ENCODE data around the gene TTC8. TPM values are rescaled to one million over a fixed set of nuclear protein-coding genes. Genes with fewer than 3 reads are reported as not detected.

TTC8 gene
- total RNA-seq, 1 experiment from 2014 or later = 9.2 TPM

DNA sequence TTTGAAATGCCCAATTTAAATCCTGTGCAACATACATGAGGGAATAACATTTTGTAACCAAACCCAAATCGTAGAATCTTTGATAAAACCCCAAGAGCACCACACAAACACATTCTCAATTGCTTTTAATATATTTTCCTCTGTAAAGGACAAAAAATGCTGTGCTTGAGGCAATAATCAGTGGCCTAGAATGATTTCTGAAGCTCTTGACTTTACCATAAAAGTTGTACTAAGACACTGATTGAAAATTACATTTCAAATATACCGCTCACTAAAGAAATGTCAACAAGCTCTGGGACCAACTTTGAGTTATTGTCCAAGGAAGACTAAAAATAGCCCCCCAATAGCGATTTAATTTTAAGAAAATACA lies 33.2 kb upstream of the TTC8 start:
- H3K4me1 Mint-ChIP-seq = peaks cover 4 to 7% of the 10 kb centered on the region in 2 experiments; a peak in 3 of 4 replicates
- Histone ChIP-seq H2AFZ (ENCODE audit: low read length) (no peak overlapping the region), H3K9me3 (ENCODE audit: control insufficient read depth, low read depth, low read length) (no peaks in the 10 kb centered on the region), H2BK20ac (ENCODE audit: low read depth, low read length, poor library complexity, severe bottlenecking) (no peak overlapping the region), H4K5ac (ENCODE audit: insufficient read length, low read depth, low read length) (no peak overlapping the region), H2AK5ac (ENCODE audit: insufficient read length, low read length) (no peak overlapping the region), H3K56ac (ENCODE audit: insufficient read length, low read depth, low read length) (no peak overlapping the region), H4K20me1 (ENCODE audit: control insufficient read depth, insufficient read depth, insufficient read length) (no peaks in the 10 kb centered on the region), H3K27me3 (ENCODE audit: insufficient read depth, low read length) (peaks cover 18% of the 10 kb centered on the region; the same call in 1 of the 2 replicates), H3K23me2 (ENCODE audit: insufficient read length, low read depth, low read length, poor library complexity, severe bottlenecking) (peaks cover 11% of the 10 kb centered on the region), H2BK12ac (ENCODE audit: insufficient read length, low read depth, low read length) (no peak overlapping the region), H3K18ac (ENCODE audit: insufficient read length, low read depth, low read length) (no peak overlapping the region), H4K8ac (replicated peaks; ENCODE audit: insufficient read length, low read depth, low read length) (no peak overlapping the region), H3T11ph (ENCODE audit: low read length) (no peak overlapping the region), H2BK15ac (ENCODE audit: low read depth, low read length) (no peak overlapping the region), H2BK5ac (ENCODE audit: insufficient read length, low read length) (no peak overlapping the region), H2BK120ac (ENCODE audit: low read depth, low read length, poor library complexity, severe bottlenecking) (no peak overlapping the region), H3K4me1 (ENCODE audit: insufficient read depth, low read length) (no peaks in the 10 kb centered on the region), H4K91ac (ENCODE audit: insufficient read length, low read depth, low read length) (no peak overlapping the region), H3K14ac (ENCODE audit: insufficient read depth, low read length) (no peak overlapping the region), H3K23ac (ENCODE audit: insufficient read length, low read depth, low read length) (no peak overlapping the region), H3K79me2 (ENCODE audit: insufficient read depth, low read length) (no peaks in the 10 kb centered on the region), H3K4me2 (ENCODE audit: insufficient read depth, insufficient read length, low read length) (peak overlapping the region; percentile 92), H3K27ac (ENCODE audit: insufficient read length, low read depth, low read length) (no peak overlapping the region), H3K9ac (ENCODE audit: extremely low read depth, insufficient read length, low read length) (no peak overlapping the region), H3K79me1 (ENCODE audit: insufficient read depth, low read depth, low read length, poor library complexity, severe bottlenecking) (no peaks in the 10 kb centered on the region), H3K4ac (ENCODE audit: low read depth, low read length) (no peak overlapping the region)
- peaks cover 67% of the 10 kb centered on the region for H3K27me3 Mint-ChIP-seq (ENCODE audit: low read depth)
- H3K36me3 Mint-ChIP-seq (ENCODE audit: insufficient read depth in 1 of 3, low read depth in 3 of 3) = no peaks in the 10 kb centered on the region
- WGBS (ENCODE audit: extremely low coverage, insufficient read length, low lambda C conversion rate) = no CpG with 5 or more reads among the region's 3 CpGs
- TF ChIP-seq, protein P1, sequence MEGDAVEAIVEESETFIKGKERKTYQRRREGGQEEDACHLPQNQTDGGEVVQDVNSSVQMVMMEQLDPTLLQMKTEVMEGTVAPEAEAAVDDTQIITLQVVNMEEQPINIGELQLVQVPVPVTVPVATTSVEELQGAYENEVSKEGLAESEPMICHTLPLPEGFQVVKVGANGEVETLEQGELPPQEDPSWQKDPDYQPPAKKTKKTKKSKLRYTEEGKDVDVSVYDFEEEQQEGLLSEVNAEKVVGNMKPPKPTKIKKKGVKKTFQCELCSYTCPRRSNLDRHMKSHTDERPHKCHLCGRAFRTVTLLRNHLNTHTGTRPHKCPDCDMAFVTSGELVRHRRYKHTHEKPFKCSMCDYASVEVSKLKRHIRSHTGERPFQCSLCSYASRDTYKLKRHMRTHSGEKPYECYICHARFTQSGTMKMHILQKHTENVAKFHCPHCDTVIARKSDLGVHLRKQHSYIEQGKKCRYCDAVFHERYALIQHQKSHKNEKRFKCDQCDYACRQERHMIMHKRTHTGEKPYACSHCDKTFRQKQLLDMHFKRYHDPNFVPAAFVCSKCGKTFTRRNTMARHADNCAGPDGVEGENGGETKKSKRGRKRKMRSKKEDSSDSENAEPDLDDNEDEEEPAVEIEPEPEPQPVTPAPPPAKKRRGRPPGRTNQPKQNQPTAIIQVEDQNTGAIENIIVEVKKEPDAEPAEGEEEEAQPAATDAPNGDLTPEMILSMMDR (conservative IDR thresholded peaks at IDR 0.05) = no peak
- peak overlapping the region; percentile 67 to 88; a peak in 4 of 5 replicates for H3K4me3 Mint-ChIP-seq
- H3K9me3 Mint-ChIP-seq = no peaks in the 10 kb centered on the region; a peak in 1 of 5 replicates
- DNase-seq = no peak
- H3K27ac Mint-ChIP-seq = no peak overlapping the region

Measured in H9 (cell line).